ENCODE results near the gene ZNRF3.

The ZNRF3 gene

DNA sequence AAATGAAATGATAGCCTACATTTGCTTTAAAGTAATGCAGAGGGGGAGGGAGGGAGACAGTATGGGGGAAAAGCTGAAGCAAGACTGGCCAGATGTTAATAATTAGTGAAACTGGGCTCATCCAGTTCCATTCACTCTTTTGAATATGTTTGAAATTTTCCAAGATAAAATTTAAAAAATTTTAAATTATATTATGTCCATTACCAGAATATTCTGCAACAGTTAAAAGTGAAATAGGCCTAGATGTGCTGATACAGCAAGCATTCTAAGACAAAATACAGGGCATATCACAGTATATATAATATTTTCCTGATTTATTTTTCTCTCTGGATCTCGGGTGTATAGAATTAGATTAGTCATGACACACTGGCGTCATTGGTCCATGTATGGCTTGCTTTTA lies 13.6 kb upstream of the ZNRF3 start:
- no peaks in the 10 kb centered on the region for H3K79me2 ChIP-seq (ENCODE audit: insufficient read depth, low read length)
- ATAC-seq (ENCODE audit: insufficient read depth, low read depth) (no peak), DNase-seq (no peak)
- no peaks in the 10 kb centered on the region; the same call in 1 of the 2 replicates for H4K20me1 ChIP-seq (ENCODE audit: insufficient read depth, low read length)
- H3K36me3 ChIP-seq (ENCODE audit: insufficient read depth, low read length) = no peaks in the 10 kb centered on the region
- H3K4me2 ChIP-seq (ENCODE audit: insufficient read depth, low read length) = no peak overlapping the region
- TF ChIP-seq EZH2 (IDR thresholded peaks at IDR 0.05; ENCODE audit: borderline replicate concordance, low read depth, low read length, severe bottlenecking) (no peak), CTCF (IDR thresholded peaks at IDR 0.05; ENCODE audit: borderline replicate concordance, extremely low read depth, low read length, poor library complexity, severe bottlenecking) (no peak)
- no peak overlapping the region for H3K4me3 ChIP-seq (ENCODE audit: low read depth in 1 of 2, low read length in 2 of 2)
- no peaks in the 10 kb centered on the region for H3K27me3 ChIP-seq (ENCODE audit: insufficient read depth, low read length, poor library complexity)
- H2AFZ ChIP-seq (ENCODE audit: low read depth, low read length) = no peak overlapping the region
- no peak overlapping the region for H3K9ac ChIP-seq (ENCODE audit: low read depth, low read length)
- no peaks in the 10 kb centered on the region for H3K4me1 ChIP-seq (ENCODE audit: insufficient read depth, low read length)
- no peaks in the 10 kb centered on the region for H3K9me3 ChIP-seq (ENCODE audit: insufficient read depth, low read length, severe bottlenecking)
- no peak overlapping the region for H3K27ac ChIP-seq (ENCODE audit: low read length)

DNA sequence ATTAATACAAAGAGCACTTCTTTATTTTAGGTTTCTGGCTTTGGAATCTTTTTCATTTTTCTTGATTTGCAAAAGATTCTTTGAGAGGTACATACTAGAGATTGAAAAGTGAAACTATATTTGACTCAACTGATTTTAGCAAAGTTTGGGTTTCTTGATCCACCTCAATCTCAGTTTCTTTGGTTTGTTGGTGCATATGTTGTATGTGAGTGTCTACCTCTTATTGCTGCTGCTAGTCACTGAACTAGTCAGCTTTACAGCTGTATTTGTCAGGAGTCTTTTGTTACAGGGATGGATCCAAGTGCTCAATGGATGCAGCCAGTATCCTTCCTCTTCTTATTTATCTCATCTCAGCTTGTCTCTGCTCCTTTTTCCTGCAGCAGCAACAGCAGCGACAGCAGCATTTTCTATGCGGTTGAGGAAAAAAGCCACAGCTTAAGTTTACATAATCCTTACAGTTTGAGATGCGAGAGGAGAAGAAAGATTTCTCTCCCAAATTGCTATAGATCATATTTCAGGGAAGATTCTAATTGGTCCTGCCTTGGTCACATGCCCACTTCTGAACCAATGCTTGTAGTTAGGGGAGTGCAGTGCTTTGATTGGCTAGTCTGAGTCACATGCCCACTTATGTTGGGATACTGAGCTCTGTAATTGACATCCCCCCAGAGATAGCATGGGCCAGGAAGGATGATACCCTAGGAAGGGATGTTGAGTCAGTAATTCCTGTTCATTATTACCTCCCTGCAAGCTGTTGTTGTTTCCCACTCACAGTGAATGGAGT lies 10.0 kb upstream of the ZNRF3 start:
- no peaks in the 10 kb centered on the region for H3K4me1 ChIP-seq (ENCODE audit: insufficient read depth, low read length)
- no peak overlapping the region for H3K4me3 ChIP-seq (ENCODE audit: low read depth in 1 of 2, low read length in 2 of 2)
- H3K79me2 ChIP-seq (ENCODE audit: insufficient read depth, low read length) = no peaks in the 10 kb centered on the region
- no peak overlapping the region for H3K9ac ChIP-seq (ENCODE audit: low read depth, low read length)
- H3K36me3 ChIP-seq (ENCODE audit: insufficient read depth, low read length) = no peaks in the 10 kb centered on the region
- no peak overlapping the region for H3K4me2 ChIP-seq (ENCODE audit: insufficient read depth, low read length)
- H3K27ac ChIP-seq (ENCODE audit: low read length) = no peak overlapping the region
- no peak overlapping the region for H2AFZ ChIP-seq (ENCODE audit: low read depth, low read length)
- ATAC-seq (ENCODE audit: insufficient read depth, low read depth) (no peak), DNase-seq (no peak)
- no peak for TF ChIP-seq CTCF (IDR thresholded peaks at IDR 0.05; ENCODE audit: borderline replicate concordance, extremely low read depth, low read length, poor library complexity, severe bottlenecking)
- TF ChIP-seq EZH2 (IDR thresholded peaks at IDR 0.05; ENCODE audit: borderline replicate concordance, low read depth, low read length, severe bottlenecking) = no peak
- H3K27me3 ChIP-seq (ENCODE audit: insufficient read depth, low read length, poor library complexity) = no peaks in the 10 kb centered on the region
- no peaks in the 10 kb centered on the region for H4K20me1 ChIP-seq (ENCODE audit: insufficient read depth, low read length)
- H3K9me3 ChIP-seq (ENCODE audit: insufficient read depth, low read length, severe bottlenecking) = no peaks in the 10 kb centered on the region

DNA sequence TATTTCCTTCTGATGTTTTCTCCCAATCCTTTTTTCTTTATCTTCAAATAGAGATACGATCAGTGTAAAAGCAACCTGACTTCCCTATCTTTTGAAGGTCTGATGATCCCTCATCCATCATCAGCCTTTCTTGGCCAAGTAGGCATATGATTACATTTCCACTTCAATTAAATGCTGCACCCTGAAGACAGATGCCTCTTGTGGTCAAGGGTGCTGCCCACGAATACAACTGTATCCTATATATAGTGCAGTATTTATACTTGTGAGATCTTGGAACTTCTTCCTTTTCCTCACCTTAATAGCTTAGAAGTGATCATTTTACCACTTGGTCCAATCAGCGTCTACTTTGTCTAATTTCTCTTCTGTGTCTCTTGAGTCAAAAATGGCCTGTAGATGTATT lies 9.3 kb upstream of the ZNRF3 start:
- no peak for TF ChIP-seq EZH2 (IDR thresholded peaks at IDR 0.05; ENCODE audit: borderline replicate concordance, low read depth, low read length, severe bottlenecking)
- no peak for TF ChIP-seq CTCF (IDR thresholded peaks at IDR 0.05; ENCODE audit: borderline replicate concordance, extremely low read depth, low read length, poor library complexity, severe bottlenecking)
- Histone ChIP-seq H3K27ac (ENCODE audit: low read length) (no peak overlapping the region), H3K4me3 (ENCODE audit: low read depth in 1 of 2, low read length in 2 of 2) (no peak overlapping the region), H4K20me1 (ENCODE audit: insufficient read depth, low read length) (no peaks in the 10 kb centered on the region), H3K9me3 (ENCODE audit: insufficient read depth, low read length, severe bottlenecking) (no peaks in the 10 kb centered on the region), H3K79me2 (ENCODE audit: insufficient read depth, low read length) (no peaks in the 10 kb centered on the region), H3K36me3 (ENCODE audit: insufficient read depth, low read length) (no peaks in the 10 kb centered on the region), H3K4me1 (ENCODE audit: insufficient read depth, low read length) (no peaks in the 10 kb centered on the region), H3K4me2 (ENCODE audit: insufficient read depth, low read length) (no peak overlapping the region), H2AFZ (ENCODE audit: low read depth, low read length) (no peak overlapping the region), H3K9ac (ENCODE audit: low read depth, low read length) (no peak overlapping the region), H3K27me3 (ENCODE audit: insufficient read depth, low read length, poor library complexity) (no peaks in the 10 kb centered on the region)
- ATAC-seq (ENCODE audit: insufficient read depth, low read depth) = no peak
- DNase-seq = no peak
